ENCODE measurements around the gene GPBP1.
"Not testable (repeated sequence)": the region's sequence is repeated elsewhere in the genome, so short reads cannot be mapped to it uniquely, and the experiment has no call there.

GPBP1 gene

DNA sequence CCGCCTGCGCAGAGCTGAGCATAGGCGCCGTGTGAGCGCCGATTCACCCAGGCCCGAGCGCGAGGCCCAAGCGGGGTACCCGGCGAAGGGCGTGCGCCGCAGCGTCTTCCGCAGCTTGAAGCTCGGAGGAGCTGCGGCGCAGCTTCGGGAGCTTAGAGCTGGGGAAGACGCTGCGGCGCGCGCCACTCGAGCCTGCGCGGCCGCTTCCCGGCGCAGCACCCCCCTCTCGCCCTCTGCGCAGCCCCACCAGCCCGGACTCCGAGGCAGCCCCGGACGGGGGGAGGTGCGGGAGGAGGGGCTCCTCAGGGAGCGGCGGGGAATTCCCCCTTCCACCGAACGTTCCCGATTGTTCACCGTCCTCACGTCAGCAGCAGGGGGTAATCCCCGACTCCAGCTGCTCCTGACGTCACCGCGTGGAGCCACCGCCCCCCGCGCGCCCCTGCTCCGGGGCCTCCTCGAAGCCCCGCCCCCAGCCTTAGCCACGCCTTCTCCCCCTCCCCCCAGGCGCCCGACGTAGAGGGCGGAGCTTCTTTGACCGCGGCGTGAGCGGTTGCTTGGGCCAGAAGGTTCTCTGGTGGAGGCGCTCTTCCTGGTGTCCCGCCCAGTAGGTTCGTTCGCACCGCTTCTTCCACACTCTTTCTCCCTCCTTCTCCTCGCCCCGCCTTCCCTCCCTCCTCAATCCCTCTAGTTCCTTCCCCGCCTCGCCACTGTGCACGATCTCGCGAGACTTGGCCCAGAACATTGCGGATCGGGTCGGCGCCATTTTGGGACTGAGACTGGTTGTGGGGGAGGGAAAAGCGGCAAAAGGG lies at the start of gene GPBP1:
Gene GPBP1, plus strand, starts transcription at position 741 of the 809 bp plus-strand sequence. CDS start 40,072 bp downstream, outside the sequence.
- no peaks in the 10 kb centered on the region; the same call in 1 of the 2 replicates for H3K4me1 ChIP-seq (ENCODE audit: insufficient read depth, low read length)
- no peaks in the 10 kb centered on the region for H3K9me3 ChIP-seq (ENCODE audit: insufficient read depth, low read depth, low read length)
- peak within 1 kb of the TSS; percentile 99 for H3K9ac ChIP-seq (ENCODE audit: low read depth, low read length)
- peak within 1 kb of the TSS; percentile 95 for H3K4me3 ChIP-seq (ENCODE audit: low read length)
- H3K27me3 ChIP-seq (ENCODE audit: insufficient read depth, low read length) = no peaks in the 10 kb centered on the region
- H3K27ac ChIP-seq (ENCODE audit: low read length) = peak within 1 kb of the TSS; percentile 100
- peaks cover 29% of the 10 kb centered on the region for H3K36me3 ChIP-seq (ENCODE audit: insufficient read depth, low read depth, low read length)

GRCh38 chr5:57128325-57128724 lies 45.5 kb upstream of the GPBP1 start:
- no peaks in the 10 kb centered on the region for H3K9me3 ChIP-seq (ENCODE audit: insufficient read depth, low read depth, low read length)
- H3K27me3 ChIP-seq (ENCODE audit: insufficient read depth, low read length) = no peaks in the 10 kb centered on the region
- no peak overlapping the region for H3K27ac ChIP-seq (ENCODE audit: low read length)
- no peak overlapping the region for H3K9ac ChIP-seq (ENCODE audit: low read depth, low read length)
- H3K4me1 ChIP-seq (ENCODE audit: insufficient read depth, low read length) = no peaks in the 10 kb centered on the region
- no peak overlapping the region for H3K4me3 ChIP-seq (ENCODE audit: low read length)
- no peaks in the 10 kb centered on the region for H3K36me3 ChIP-seq (ENCODE audit: insufficient read depth, low read depth, low read length)

DNA sequence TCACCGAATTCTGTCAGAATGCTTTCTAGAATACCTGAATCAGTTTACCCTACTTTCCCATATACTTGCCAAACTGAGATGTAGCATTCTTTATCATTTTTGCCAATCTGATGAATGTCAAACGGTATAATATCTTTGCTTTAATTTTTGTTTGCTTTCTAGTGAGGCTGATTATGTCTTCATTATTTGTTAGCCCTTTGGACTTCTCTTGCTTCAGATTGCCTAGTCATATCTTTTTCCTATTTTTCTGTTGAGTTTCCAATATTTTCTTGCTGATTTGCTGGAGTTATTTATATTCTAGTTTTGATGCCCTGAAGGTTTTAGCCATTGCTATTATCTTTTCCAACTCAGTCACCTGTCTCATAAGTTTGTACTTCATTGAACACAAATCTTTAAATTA lies 40.3 kb upstream of the GPBP1 start:
- no peak overlapping the region for H3K4me3 ChIP-seq (ENCODE audit: low read length)
- no peaks in the 10 kb centered on the region for H3K27me3 ChIP-seq (ENCODE audit: insufficient read depth, low read length)
- no peaks in the 10 kb centered on the region for H3K9me3 ChIP-seq (ENCODE audit: insufficient read depth, low read depth, low read length)
- no peak overlapping the region for H3K9ac ChIP-seq (ENCODE audit: low read depth, low read length)
- no peak overlapping the region for H3K27ac ChIP-seq (ENCODE audit: low read length)
- no peaks in the 10 kb centered on the region for H3K36me3 ChIP-seq (ENCODE audit: insufficient read depth, low read depth, low read length)
- H3K4me1 ChIP-seq (ENCODE audit: insufficient read depth, low read length) = no peaks in the 10 kb centered on the region

GRCh38 chr5:57137401-57137800 lies 36.5 kb upstream of the GPBP1 start:
- H3K27ac ChIP-seq (ENCODE audit: low read length) = no peak overlapping the region
- no peaks in the 10 kb centered on the region for H3K4me1 ChIP-seq (ENCODE audit: insufficient read depth, low read length)
- no peaks in the 10 kb centered on the region for H3K9me3 ChIP-seq (ENCODE audit: insufficient read depth, low read depth, low read length)
- H3K4me3 ChIP-seq (ENCODE audit: low read length) = no peak overlapping the region
- H3K27me3 ChIP-seq (ENCODE audit: insufficient read depth, low read length) = no peaks in the 10 kb centered on the region
- H3K36me3 ChIP-seq (ENCODE audit: insufficient read depth, low read depth, low read length) = no peaks in the 10 kb centered on the region
- no peak overlapping the region for H3K9ac ChIP-seq (ENCODE audit: low read depth, low read length)

- Histone ChIP-seq H3K27me3 (ENCODE audit: insufficient read depth, low read length) (no peaks in the 10 kb centered on the region), H3K27ac (ENCODE audit: low read length) (no peak overlapping the region), H3K4me1 (ENCODE audit: insufficient read depth, low read length) (no peaks in the 10 kb centered on the region), H3K36me3 (ENCODE audit: insufficient read depth, low read depth, low read length) (no peaks in the 10 kb centered on the region), H3K9ac (ENCODE audit: low read depth, low read length) (no peak overlapping the region), H3K9me3 (ENCODE audit: insufficient read depth, low read depth, low read length) (no peaks in the 10 kb centered on the region; the same call in 1 of the 2 replicates), H3K4me3 (ENCODE audit: low read length) (no peak overlapping the region)
These were observed 21.5 kb upstream of the GPBP1 start for GRCh38 chr5:57152316-57152715.

- Histone ChIP-seq H3K4me3 (ENCODE audit: low read length) (no peak overlapping the region), H3K4me1 (ENCODE audit: insufficient read depth, low read length) (no peaks in the 10 kb centered on the region), H3K36me3 (ENCODE audit: insufficient read depth, low read depth, low read length) (no peaks in the 10 kb centered on the region), H3K27ac (ENCODE audit: low read length) (no peak overlapping the region), H3K9ac (ENCODE audit: low read depth, low read length) (no peak overlapping the region), H3K27me3 (ENCODE audit: insufficient read depth, low read length) (no peaks in the 10 kb centered on the region), H3K9me3 (ENCODE audit: insufficient read depth, low read depth, low read length) (peaks cover 4% of the 10 kb centered on the region; the same call in 1 of the 2 replicates)
These were observed 18.8 kb upstream of the GPBP1 start for GRCh38 chr5:57155033-57155432.

- no peaks in the 10 kb centered on the region for H3K4me1 ChIP-seq (ENCODE audit: insufficient read depth, low read length)
- H3K9ac ChIP-seq (ENCODE audit: low read depth, low read length) = no peak overlapping the region
- no peaks in the 10 kb centered on the region for H3K36me3 ChIP-seq (ENCODE audit: insufficient read depth, low read depth, low read length)
- no peaks in the 10 kb centered on the region for H3K27me3 ChIP-seq (ENCODE audit: insufficient read depth, low read length)
- H3K9me3 ChIP-seq (ENCODE audit: insufficient read depth, low read depth, low read length) = peaks cover 4% of the 10 kb centered on the region; the same call in 1 of the 2 replicates
- H3K4me3 ChIP-seq (ENCODE audit: low read length) = no peak overlapping the region
- no peak overlapping the region for H3K27ac ChIP-seq (ENCODE audit: low read length)
These were observed 16.7 kb upstream of the GPBP1 start for GRCh38 chr5:57157131-57157530.

GRCh38 chr5:57157666-57158065 lies 16.2 kb upstream of the GPBP1 start:
- Histone ChIP-seq H3K9ac (ENCODE audit: low read depth, low read length) (no peak overlapping the region), H3K27ac (ENCODE audit: low read length) (no peak overlapping the region), H3K9me3 (ENCODE audit: insufficient read depth, low read depth, low read length) (peaks cover 4% of the 10 kb centered on the region; the same call in 1 of the 2 replicates), H3K36me3 (ENCODE audit: insufficient read depth, low read depth, low read length) (no peaks in the 10 kb centered on the region), H3K27me3 (ENCODE audit: insufficient read depth, low read length) (no peaks in the 10 kb centered on the region), H3K4me3 (ENCODE audit: low read length) (no peak overlapping the region), H3K4me1 (ENCODE audit: insufficient read depth, low read length) (no peaks in the 10 kb centered on the region)

- Histone ChIP-seq H3K4me3 (ENCODE audit: low read length) (no peak overlapping the region), H3K4me1 (ENCODE audit: insufficient read depth, low read length) (no peaks in the 10 kb centered on the region), H3K9me3 (ENCODE audit: insufficient read depth, low read depth, low read length) (no peaks in the 10 kb centered on the region), H3K9ac (ENCODE audit: low read depth, low read length) (no peak overlapping the region), H3K27ac (ENCODE audit: low read length) (no peak overlapping the region), H3K36me3 (ENCODE audit: insufficient read depth, low read depth, low read length) (no peaks in the 10 kb centered on the region), H3K27me3 (ENCODE audit: insufficient read depth, low read length) (no peaks in the 10 kb centered on the region)
These were observed 10.3 kb upstream of the GPBP1 start for GRCh38 chr5:57163553-57164006.

- Histone ChIP-seq H3K27ac (ENCODE audit: low read length) (no peak overlapping the region), H3K4me3 (ENCODE audit: low read length) (no peak overlapping the region), H3K36me3 (ENCODE audit: insufficient read depth, low read depth, low read length) (no peaks in the 10 kb centered on the region), H3K27me3 (ENCODE audit: insufficient read depth, low read length) (no peaks in the 10 kb centered on the region), H3K4me1 (ENCODE audit: insufficient read depth, low read length) (no peaks in the 10 kb centered on the region), H3K9ac (ENCODE audit: low read depth, low read length) (no peak overlapping the region), H3K9me3 (ENCODE audit: insufficient read depth, low read depth, low read length) (no peaks in the 10 kb centered on the region)
These were observed 9.7 kb upstream of the GPBP1 start for GRCh38 chr5:57164124-57164523.

- not testable (repeated sequence) for H3K36me3 ChIP-seq (ENCODE audit: insufficient read depth, low read depth, low read length); H3K27me3 ChIP-seq (ENCODE audit: insufficient read depth, low read length); H3K9me3 ChIP-seq (ENCODE audit: insufficient read depth, low read depth, low read length); H3K27ac ChIP-seq (ENCODE audit: low read length); H3K4me1 ChIP-seq (ENCODE audit: insufficient read depth, low read length); H3K9ac ChIP-seq (ENCODE audit: low read depth, low read length); H3K4me3 ChIP-seq (ENCODE audit: low read length)
These were observed 8.7 kb upstream of the GPBP1 start for GRCh38 chr5:57165171-57165570.

DNA sequence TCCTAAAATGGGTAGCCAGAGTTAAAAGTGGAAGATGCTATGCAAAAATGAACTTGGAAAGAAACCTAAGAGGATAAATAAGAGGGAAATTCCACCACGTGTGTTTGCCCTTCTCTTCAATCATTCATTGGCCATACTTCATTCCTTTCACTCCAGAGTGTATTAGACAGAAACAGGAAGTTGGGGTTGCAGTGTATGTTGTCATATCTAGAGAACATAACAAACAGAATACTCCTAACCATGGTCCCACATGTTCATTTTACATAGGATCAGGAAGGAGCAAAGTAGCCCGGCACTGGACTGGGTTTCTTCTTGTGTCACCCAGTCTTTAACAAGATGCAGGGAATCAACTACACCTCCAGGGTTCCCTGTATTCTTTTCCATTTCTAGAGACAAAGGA lies 7.6 kb upstream of the GPBP1 start:
- no peaks in the 10 kb centered on the region for H3K27me3 ChIP-seq (ENCODE audit: insufficient read depth, low read length)
- no peaks in the 10 kb centered on the region for H3K4me1 ChIP-seq (ENCODE audit: insufficient read depth, low read length)
- H3K9ac ChIP-seq (ENCODE audit: low read depth, low read length) = no peak overlapping the region
- H3K4me3 ChIP-seq (ENCODE audit: low read length) = no peak overlapping the region
- H3K36me3 ChIP-seq (ENCODE audit: insufficient read depth, low read depth, low read length) = no peaks in the 10 kb centered on the region
- no peaks in the 10 kb centered on the region for H3K9me3 ChIP-seq (ENCODE audit: insufficient read depth, low read depth, low read length)
- no peak overlapping the region for H3K27ac ChIP-seq (ENCODE audit: low read length)

Measured in iPS-20b (cell line).